GM10847 (cell line): ENCODE data around the gene PPARG.

Experiments
- POLR2A ChIP-seq: IDR thresholded peaks from 2 replicates; pipeline ENCODE4 v1.6.1; 2011; ENCODE audit not compliant: insufficient read length; ENCODE audit errors: extremely low read depth

The PPARG gene

DNA sequence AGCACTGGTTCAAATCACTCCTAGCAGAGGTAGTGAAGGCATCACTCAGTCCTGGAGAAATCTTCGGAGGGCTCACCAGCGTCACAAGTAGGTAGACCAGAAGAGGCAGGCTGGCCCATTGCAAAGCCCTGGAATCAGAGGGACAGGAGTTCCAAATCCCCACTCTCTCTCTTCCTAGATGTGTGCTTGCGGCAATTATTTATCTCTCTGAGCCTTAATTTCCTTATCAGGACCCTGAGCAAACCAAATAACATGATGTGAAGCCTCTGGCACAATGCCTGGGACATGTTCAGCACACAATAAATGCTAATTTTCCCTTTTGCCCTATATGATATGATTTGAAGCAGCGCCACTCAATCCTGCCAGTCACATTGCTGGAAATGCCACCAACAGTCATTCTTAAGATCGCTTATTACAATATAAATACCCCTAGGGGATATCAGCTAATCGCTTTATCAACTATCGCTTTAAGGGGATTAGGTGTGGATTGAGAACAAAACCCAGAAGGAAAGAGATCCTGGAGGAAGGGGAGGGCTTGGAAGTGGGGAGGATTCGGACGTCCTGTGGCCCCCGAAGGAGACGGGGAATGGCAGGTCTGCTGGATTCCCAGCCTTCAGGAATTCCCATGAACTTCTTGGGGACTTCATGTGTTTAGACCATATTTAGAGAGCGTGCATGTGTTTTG is 135.9 kb downstream of the PPARG start:
- TF ChIP-seq POLR2A, result no peak

DNA sequence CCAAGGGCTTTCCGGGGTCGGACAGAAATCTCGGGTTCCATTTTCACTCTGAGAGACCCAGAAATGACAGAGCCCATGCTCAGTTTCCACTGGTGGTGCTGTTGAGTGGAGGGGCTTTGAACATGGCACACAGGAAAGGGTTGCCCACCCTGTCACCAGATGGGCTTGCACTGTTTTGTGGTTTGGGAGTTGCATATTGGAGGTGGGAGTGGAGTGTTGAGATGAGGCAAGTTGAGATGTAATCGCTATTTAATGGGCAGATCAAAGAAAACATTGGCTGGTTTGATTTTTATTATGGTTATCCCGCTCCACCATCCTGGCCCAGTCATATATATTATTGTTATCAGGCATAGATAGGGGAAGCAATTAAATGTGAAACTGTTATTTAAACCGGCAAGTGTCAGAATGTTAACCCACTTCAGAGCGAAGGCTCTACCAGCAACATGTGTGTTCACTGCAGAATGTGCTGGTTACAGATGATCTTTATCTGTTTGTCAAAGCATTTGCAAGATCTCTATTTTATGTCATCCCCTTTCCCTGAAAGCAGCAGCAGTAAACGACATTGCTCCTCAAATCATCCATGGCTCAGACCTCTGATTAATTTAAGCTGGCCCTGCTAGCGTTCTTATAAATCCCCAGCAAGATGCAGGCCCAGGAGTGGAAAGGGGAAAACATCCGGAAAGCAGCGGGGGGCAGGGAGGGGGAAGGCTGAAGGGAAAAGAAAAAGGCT is 137.1 kb downstream of the PPARG start:
- no peak for TF ChIP-seq POLR2A

DNA sequence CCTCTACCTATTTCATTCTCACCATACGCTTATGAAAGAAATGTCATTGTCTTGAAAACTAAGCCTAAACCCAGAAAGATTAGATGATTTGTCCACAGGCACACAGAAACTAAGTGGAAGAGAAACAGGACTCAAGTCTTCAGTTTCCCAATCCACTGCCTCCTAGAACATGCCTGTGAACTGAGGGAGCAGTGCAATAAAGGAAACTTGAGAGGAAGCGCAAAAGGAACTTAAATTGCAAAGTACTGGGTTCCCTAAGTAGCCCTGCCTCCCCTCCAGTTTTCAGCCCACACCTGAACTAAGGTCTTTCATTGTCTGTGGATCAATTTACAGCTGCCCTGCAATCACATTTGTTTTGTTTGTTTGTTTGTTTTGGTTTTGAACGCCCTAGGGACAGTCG is 138.7 kb downstream of the PPARG start:
- no peak for TF ChIP-seq POLR2A

DNA sequence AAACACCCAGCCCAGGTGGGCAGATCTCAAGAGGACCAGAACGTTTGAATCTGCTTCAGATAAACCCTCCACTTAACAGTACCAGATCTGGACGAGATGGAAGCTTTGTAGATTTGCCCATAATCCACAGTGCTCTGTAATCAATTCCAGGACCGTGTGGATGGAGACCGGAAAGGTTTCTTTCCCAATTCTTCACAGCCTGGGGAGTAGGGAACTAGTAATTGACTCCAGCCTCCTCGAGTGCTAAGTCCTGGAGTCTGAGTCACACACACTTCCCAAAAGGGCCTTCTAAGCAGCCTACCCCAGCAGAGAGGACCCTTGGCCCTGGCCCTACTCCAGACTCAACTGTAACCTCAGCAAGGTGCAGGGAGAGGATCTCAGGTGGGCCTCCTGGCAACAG is 139.3 kb downstream of the PPARG start:
- TF ChIP-seq POLR2A, result no peak

DNA sequence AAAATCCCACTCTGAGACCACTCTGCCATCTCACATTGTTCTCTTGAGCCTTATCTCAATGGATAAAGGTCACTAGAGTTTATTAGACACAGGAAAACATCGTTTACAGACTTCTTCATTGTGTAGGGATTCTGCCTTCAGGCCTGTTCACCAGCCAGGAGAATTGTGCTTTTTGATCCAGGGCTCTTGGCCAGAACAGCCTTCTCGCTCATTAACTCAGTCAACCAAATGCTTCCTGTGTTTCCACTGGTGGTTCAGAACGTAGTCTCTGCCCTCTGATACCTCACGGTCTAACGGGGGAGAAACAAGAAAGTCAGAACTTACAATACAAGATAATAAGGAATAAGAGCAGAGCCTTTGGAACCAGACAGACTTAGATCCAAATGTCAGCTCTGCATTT is 141.2 kb downstream of the PPARG start:
- TF ChIP-seq POLR2A, result no peak

DNA sequence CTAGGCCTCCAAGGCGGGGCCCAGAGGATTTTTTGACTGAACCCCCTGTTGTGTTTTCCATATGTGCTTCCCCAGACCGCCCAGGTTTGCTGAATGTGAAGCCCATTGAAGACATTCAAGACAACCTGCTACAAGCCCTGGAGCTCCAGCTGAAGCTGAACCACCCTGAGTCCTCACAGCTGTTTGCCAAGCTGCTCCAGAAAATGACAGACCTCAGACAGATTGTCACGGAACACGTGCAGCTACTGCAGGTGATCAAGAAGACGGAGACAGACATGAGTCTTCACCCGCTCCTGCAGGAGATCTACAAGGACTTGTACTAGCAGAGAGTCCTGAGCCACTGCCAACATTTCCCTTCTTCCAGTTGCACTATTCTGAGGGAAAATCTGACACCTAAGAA is 145.0 kb downstream of the PPARG start:
- TF ChIP-seq POLR2A, result no peak

- no peak for TF ChIP-seq POLR2A
Measured at GRCh38 chr3:12436514-12437220, 147.8 kb downstream of the PPARG start.

DNA sequence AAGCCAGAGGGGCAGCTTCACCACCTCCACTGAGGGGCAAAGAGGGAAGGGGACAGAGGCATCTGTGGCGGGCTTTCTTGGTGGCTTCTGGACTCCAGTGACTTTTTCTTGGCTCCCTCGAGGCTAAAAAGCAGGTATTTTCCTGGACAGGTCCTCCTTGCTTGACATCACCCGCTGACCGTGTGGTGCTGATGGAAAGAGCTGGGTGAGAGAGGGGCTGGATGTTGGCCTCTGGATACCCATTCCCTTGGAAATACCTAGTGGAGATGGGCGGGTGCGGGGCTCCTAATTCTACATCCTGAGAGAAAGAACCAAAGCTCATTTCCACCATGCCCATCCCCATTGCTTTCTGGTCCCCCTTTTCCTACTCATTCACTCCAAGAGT is 148.3 kb downstream of the PPARG start:
- TF ChIP-seq POLR2A, result no peak

DNA sequence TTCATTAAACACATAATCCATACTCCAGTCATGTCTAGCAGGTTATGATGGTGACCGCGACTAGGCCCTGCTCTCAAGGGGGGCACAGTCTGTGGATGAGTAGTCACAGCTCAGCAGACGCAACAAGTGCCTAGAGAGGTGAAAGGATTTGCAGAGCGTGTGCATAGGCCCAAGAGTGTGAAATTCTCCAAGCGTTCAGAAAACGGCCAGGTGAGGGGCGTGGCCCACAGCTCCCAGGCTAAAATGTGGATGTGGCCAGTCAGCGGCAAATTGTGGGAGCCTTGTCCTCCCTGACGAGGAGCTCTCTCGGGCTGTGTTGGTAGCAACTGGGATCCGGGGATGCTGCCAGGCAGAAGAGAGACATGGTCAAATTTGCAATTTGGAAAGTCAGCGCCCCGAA is 149.0 kb downstream of the PPARG start:
- TF ChIP-seq POLR2A, result no peak

- no peak for TF ChIP-seq POLR2A
Measured at GRCh38 chr3:12438318-12438717, 149.4 kb downstream of the PPARG start.

DNA sequence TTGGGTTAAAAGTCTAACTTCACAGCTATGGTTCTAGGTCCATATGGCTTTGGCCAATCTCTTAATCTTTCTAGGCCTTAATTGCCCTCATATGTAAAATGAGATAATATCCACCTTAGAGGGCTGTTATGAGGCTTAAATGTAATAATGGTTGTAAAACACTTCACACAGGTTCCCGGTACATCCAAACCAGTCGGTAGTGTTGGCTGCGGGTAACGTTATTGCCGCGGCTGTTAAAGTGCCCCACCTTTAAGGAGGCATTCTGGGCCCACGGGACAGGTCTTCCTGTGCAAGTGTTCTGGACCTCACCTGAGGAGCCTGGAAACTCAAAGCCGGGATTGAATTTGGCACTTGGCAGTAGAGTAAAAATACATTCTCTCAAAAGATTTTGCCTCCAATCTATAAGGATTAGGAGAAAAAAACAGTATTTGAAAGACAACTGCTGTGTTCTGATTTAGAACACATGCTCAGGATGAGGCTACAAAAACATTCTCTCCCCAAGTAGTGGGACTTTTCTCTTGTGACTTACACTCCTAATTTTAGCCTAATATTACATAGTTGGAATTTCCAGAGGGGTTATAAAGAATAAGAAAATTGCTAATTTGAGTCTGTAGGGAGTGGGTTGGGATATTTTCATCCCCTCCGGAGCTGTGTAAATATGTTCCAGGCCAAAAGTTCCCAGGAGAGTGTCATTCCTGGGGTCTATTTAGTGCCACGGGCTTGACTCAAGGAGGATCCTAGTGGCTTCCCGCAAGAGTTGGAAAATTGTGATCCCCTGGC is 150.5 kb downstream of the PPARG start:
- TF ChIP-seq POLR2A, result no peak

GRCh38 chr3:12440927-12441714 is 152.3 kb downstream of the PPARG start:
- no peak for TF ChIP-seq POLR2A

DNA sequence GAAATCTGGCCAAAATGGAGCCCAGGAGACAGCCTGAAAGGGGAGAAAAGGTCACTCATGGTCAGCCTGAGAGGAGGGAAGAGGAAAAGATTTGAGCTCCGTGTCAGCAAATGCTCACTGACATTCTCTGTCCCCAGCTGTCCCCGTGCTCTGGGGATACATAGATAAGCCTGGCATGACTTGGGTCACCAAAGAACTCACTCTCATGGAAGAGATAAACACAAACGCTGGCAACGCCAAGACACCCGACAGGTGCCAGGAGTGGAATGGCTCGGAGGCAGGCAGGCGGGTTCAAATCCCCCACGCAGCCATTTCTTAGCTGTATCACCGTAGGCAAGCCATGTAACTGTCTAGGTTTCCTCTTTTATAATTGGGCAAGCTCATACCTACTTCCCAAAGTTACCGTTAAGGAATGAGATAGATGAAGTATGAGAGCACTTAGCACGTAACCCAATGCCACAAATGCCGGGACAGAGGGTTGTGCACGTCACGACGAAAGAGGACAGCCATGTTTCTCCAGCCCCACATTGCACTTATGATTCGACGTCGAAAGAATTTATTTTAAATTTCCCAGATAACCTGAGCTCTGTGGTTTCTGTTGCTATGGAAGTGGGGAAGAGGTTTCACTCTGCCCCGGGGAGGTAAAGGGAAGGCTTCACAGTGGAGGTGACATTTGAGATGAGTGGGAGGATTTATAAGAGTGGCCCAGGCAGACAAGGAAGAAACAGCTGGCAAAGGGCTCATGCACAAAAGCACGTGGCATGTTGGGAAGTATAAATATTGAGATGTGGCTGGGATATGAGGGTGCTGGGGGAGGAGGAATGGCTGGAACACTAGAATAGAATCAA is 154.0 kb downstream of the PPARG start:
- no peak for TF ChIP-seq POLR2A
